ENCODE measurements around the gene ELN. TPM values are rescaled to one million over a fixed set of nuclear protein-coding genes. Genes with fewer than 3 reads are reported as not detected.
A peak's percentile ranks its signal among the peaks of the same experiment; 100 is the strongest.

ELN gene
- total RNA-seq, 1 experiment from 2014 or later, result 0.37 TPM

- H3K4me1 ChIP-seq (ENCODE audit: insufficient read depth, low read length), result no peaks in the 10 kb centered on the region
- H4K91ac ChIP-seq (ENCODE audit: insufficient read length, low read depth, low read length), result no peak within 1 kb of the TSS
- H3K79me2 ChIP-seq (ENCODE audit: insufficient read depth, low read length), result no peaks in the 10 kb centered on the region
- H3K18ac ChIP-seq (ENCODE audit: insufficient read length, low read depth, low read length), result peak within 1 kb of the TSS; percentile 77
- peaks cover 9% of the 10 kb centered on the region for H3K23me2 ChIP-seq (ENCODE audit: insufficient read length, low read depth, low read length, poor library complexity, severe bottlenecking)
- H3K27me3 Mint-ChIP-seq (ENCODE audit: low read depth), result no peaks in the 10 kb centered on the region; the same call in 1 of the 2 replicates
- H4K5ac ChIP-seq (ENCODE audit: insufficient read length, low read depth, low read length), result peak within 1 kb of the TSS; percentile 36
- no peak within 1 kb of the TSS for H2BK5ac ChIP-seq (ENCODE audit: insufficient read length, low read length)
- DNase-seq, result peak; percentile 90
- H4K8ac ChIP-seq (replicated peaks; ENCODE audit: insufficient read length, low read depth, low read length), result no peak within 1 kb of the TSS
- H2AK5ac ChIP-seq (ENCODE audit: insufficient read length, low read length), result no peak within 1 kb of the TSS
- no peak within 1 kb of the TSS for H2BK20ac ChIP-seq (ENCODE audit: low read depth, low read length, poor library complexity, severe bottlenecking)
- no peak within 1 kb of the TSS for H2AFZ ChIP-seq (ENCODE audit: low read length)
- H2BK12ac ChIP-seq (ENCODE audit: insufficient read length, low read depth, low read length), result no peak within 1 kb of the TSS
- H3K4me1 Mint-ChIP-seq, result peaks cover 15 to 31% of the 10 kb centered on the region in 2 experiments
- no peak within 1 kb of the TSS for H2BK15ac ChIP-seq (ENCODE audit: low read depth, low read length)
- peak within 1 kb of the TSS; percentile 63 for H3K4me2 ChIP-seq (ENCODE audit: insufficient read depth, insufficient read length, low read length)
- no peaks in the 10 kb centered on the region for H3K27me3 ChIP-seq (ENCODE audit: insufficient read depth, low read length)
- H3K4me3 Mint-ChIP-seq, result peak within 1 kb of the TSS; percentile 75 to 84
- H3K27ac ChIP-seq (ENCODE audit: insufficient read length, low read depth, low read length), result no peak within 1 kb of the TSS
- H3K23ac ChIP-seq (ENCODE audit: insufficient read length, low read depth, low read length), result no peak within 1 kb of the TSS
- peak within 1 kb of the TSS; percentile 26 for H3K9ac ChIP-seq (ENCODE audit: extremely low read depth, insufficient read length, low read length)
- no peaks in the 10 kb centered on the region for H3K9me3 ChIP-seq (ENCODE audit: control insufficient read depth, low read depth, low read length)
- no peak within 1 kb of the TSS for H3T11ph ChIP-seq (ENCODE audit: low read length)
- no CpG with 5 or more reads among the region's 71 CpGs for WGBS (ENCODE audit: extremely low coverage, insufficient read length, low lambda C conversion rate)
- peak within 1 kb of the TSS in 2 of 3 experiments; percentile 52 to 79; a peak in 4 of 7 replicates for H3K27ac Mint-ChIP-seq
- no peak within 1 kb of the TSS for H3K4ac ChIP-seq (ENCODE audit: low read depth, low read length)
- no peaks in the 10 kb centered on the region for H3K79me1 ChIP-seq (ENCODE audit: insufficient read depth, low read depth, low read length, poor library complexity, severe bottlenecking)
- H2BK120ac ChIP-seq (ENCODE audit: low read depth, low read length, poor library complexity, severe bottlenecking), result no peak within 1 kb of the TSS
- no peak within 1 kb of the TSS for H3K56ac ChIP-seq (ENCODE audit: insufficient read length, low read depth, low read length)
- H3K9me3 Mint-ChIP-seq, result no peaks in the 10 kb centered on the region
- H3K36me3 Mint-ChIP-seq (ENCODE audit: insufficient read depth in 1 of 3, low read depth in 3 of 3), result peaks cover 18 to 23% (median 23%) of the 10 kb centered on the region in 3 experiments; a peak in 6 of 7 replicates
- TF ChIP-seq CTCF (conservative IDR thresholded peaks at IDR 0.05), result no peak
- H3K14ac ChIP-seq (ENCODE audit: insufficient read depth, low read length), result peak within 1 kb of the TSS; percentile 84
- H4K20me1 ChIP-seq (ENCODE audit: control insufficient read depth, insufficient read depth, insufficient read length), result no peaks in the 10 kb centered on the region
Measured at GRCh38 chr7:74083117-74083876, 55.3 kb downstream of the ELN start, which contains the start of gene LIMK1. Gene LIMK1, plus strand, starts transcription at chr7:74083804. Its CDS starts 187 bp downstream, at chr7:74083991.
